K562 (cell line): ENCODE measurements around the gene RPAIN. TPM values are rescaled to one million over a fixed set of nuclear protein-coding genes. Genes with fewer than 3 reads are reported as not detected.

Experiments used
- ATAC-seq: fragments of 200-7000 bp; cut with Tn5 transposase; 3 replicates; pipeline ENCODE4 v1.9.1; 2020; ENCODE audit warnings: moderate library complexity
- BruUV-seq: library from RNA; stranded (reverse); fragments of 400-500 nt; replicated peaks from 2 replicates; lab custom pipeline; 2021; lab: Mats Ljungman, UMichigan
- CTCF ChIA-PET: fragments of 300-600 bp; formaldehyde crosslinking; extraction: SDS; loops from one replicate; lab custom pipeline; 2021; ENCODE audit warnings: low intra/inter-chr PET ratio; lab: Yijun Ruan, JAX
- POLR2A ChIA-PET: fragments of 300-600, 350-650 bp; sonication (Branson Sonifier 250); formaldehyde crosslinking; extraction: SDS; loops from one replicate; lab custom pipeline; 2021; ENCODE audit warnings: antibody characterized with exemption, inconsistent platforms; lab: Yijun Ruan, JAX
- DNase-seq, 4 experiments: peaks; one replicate each; pipeline versions ENCODE4 v3.0.0 to v3.0.0-alpha.2; 2011 to 2018; ENCODE audit warnings: low spot score in 3 of 4, mixed read lengths in 3 of 4; ENCODE audit errors: extremely low read depth in 1 of 4
- FAIRE-seq: peaks from 2 replicates; lab custom pipeline; 2011; peaks lifted over from hg19 to GRCh38; lab: Jason Lieb, UNC
- H2AFZ ChIP-seq: 2 replicates; pipeline ENCODE4 v1.6.0; 2011; ENCODE audit warnings: low read depth, low read length, control low read depth, inconsistent platforms
- H3K27ac ChIP-seq: fragments of 200-600 bp; 3 replicates; pipeline ENCODE4 v1.8.0; 2011; ENCODE audit warnings: low read depth, mild to moderate bottlenecking, control low read depth, inconsistent platforms, low read length, moderate library complexity, mixed read lengths; ENCODE audit errors: extremely low read depth
- H3K27me3 ChIP-seq, 2 experiments: fragments of 300-600 bp in 1 of 2; 2 replicates in 1 of 2; 3 replicates in 1 of 2; pipeline versions ENCODE4 v1.6.0 to v1.8.0; 2011; ENCODE audit warnings: inconsistent platforms in 2 of 2, low read length in 2 of 2, mild to moderate bottlenecking in 1 of 2, mixed read lengths in 1 of 2, moderate library complexity in 1 of 2; ENCODE audit not compliant: control insufficient read depth in 2 of 2, insufficient read depth in 2 of 2
- H3K36me3 ChIP-seq: fragments of 300-600 bp; 3 replicates; pipeline ENCODE4 v1.8.0; 2011; ENCODE audit warnings: mild to moderate bottlenecking, low read length, inconsistent platforms; ENCODE audit not compliant: control insufficient read depth, insufficient read depth
- H3K4me1 ChIP-seq, 2 experiments: fragments of 200-600 bp in 1 of 2; replicated peaks in 1 of 2; 2 replicates in 1 of 2; 3 replicates in 1 of 2; pipeline versions ENCODE4 v1.5.1 to v1.8.0; 2011; ENCODE audit warnings: inconsistent platforms in 2 of 2, low read length in 2 of 2, mild to moderate bottlenecking in 1 of 2, mixed read lengths in 1 of 2, moderate library complexity in 1 of 2; ENCODE audit not compliant: control insufficient read depth in 2 of 2, insufficient read depth in 2 of 2
- H3K4me2 ChIP-seq: 2 replicates; pipeline ENCODE4 v1.6.1; 2011; ENCODE audit warnings: low read length, control low read depth, inconsistent platforms, mixed read lengths; ENCODE audit not compliant: insufficient read depth
- H3K4me3 ChIP-seq: fragments of 200-600 bp; sonication (generic), shearing (Covaris generic); 2 replicates; pipeline ENCODE4 v1.5.1; 2016; ENCODE audit warnings: control low read depth, inconsistent platforms
- H3K79me2 ChIP-seq: fragments of 200-600 bp; 3 replicates; pipeline ENCODE4 v1.8.0; 2011; ENCODE audit warnings: low read length, inconsistent platforms; ENCODE audit not compliant: control insufficient read depth, insufficient read depth
- H3K9ac ChIP-seq, 2 experiments: 2 replicates each; pipeline versions ENCODE4 v1.6.0 to v1.6.1; 2011; ENCODE audit warnings: low read depth in 2 of 2, low read length in 2 of 2, control low read depth in 1 of 2, inconsistent platforms in 1 of 2, mild to moderate bottlenecking in 1 of 2, mixed read lengths in 1 of 2; ENCODE audit not compliant: insufficient read depth in 1 of 2
- H3K9me1 ChIP-seq: one replicate; pipeline ENCODE4 v1.6.0; 2011; ENCODE audit warnings: inconsistent platforms, mild to moderate bottlenecking, low read length, moderate library complexity; ENCODE audit not compliant: control insufficient read depth, insufficient read depth
- H3K9me3 ChIP-seq: replicated peaks from 2 replicates; pipeline ENCODE4 v1.5.1; 2011; ENCODE audit warnings: low read depth, low read length, inconsistent platforms; ENCODE audit not compliant: control insufficient read depth, insufficient read depth
- H4K20me1 ChIP-seq: replicated peaks from 2 replicates; pipeline ENCODE4 v1.6.1; 2011; ENCODE audit warnings: low read length, inconsistent platforms, mixed read lengths; ENCODE audit not compliant: control insufficient read depth, insufficient read depth
- HNRNPH1 ChIP-seq: fragments of 200-400 bp; formaldehyde crosslinking; optimal IDR thresholded peaks from 2 replicates; pipeline ENCODE3; 2017; ENCODE audit warnings: low read depth, mild to moderate bottlenecking, low read length, moderate library complexity
- MAFK ChIP-seq: IDR thresholded peaks from 2 replicates; pipeline ENCODE4 v1.6.1; 2011; ENCODE audit warnings: low read length, improper control_type of control experiment
- OTX1 ChIP-seq: fragments of 450-650 bp; formaldehyde crosslinking; IDR thresholded peaks from 2 replicates; pipeline ENCODE4 v1.4.0; 2022; ENCODE audit warnings: mild to moderate bottlenecking
- PHB2 ChIP-seq: fragments of 450-650 bp; IDR thresholded peaks from 2 replicates; pipeline ENCODE4 v1.6.1; 2017; ENCODE audit warnings: low read depth
- RBM15 ChIP-seq: fragments of 200-400 bp; formaldehyde crosslinking; IDR thresholded peaks from 2 replicates; pipeline ENCODE4 v1.6.1; 2018; ENCODE audit warnings: mild to moderate bottlenecking, low read length, moderate library complexity; ENCODE audit not compliant: insufficient read depth
- TEAD2 ChIP-seq: fragments of 450-650 bp; IDR thresholded peaks from 2 replicates; pipeline ENCODE4 v1.6.1; 2016; ENCODE audit warnings: missing genetic modification characterization, control low read depth, missing compliant biosample characterization
- TSC22D4 ChIP-seq: fragments of 450-650 bp; IDR thresholded peaks from 2 replicates; pipeline ENCODE4 v1.6.1; 2016; ENCODE audit warnings: missing genetic modification characterization, missing biosample characterization, control low read depth
- ZFP30 ChIP-seq: fragments of 250-450 bp; sonication (Bioruptor Pico); IDR thresholded peaks from 2 replicates; pipeline ENCODE4 v1.8.0; 2022; ENCODE audit warnings: moderate library complexity, mild to moderate bottlenecking, inconsistent platforms, borderline replicate concordance
- ZNF134 ChIP-seq: fragments of 250-450 bp; sonication (Bioruptor Pico); conservative IDR thresholded peaks from 2 replicates; pipeline ENCODE4 v1.4.0; 2020
- ZNF197 ChIP-seq: fragments of 200-800 bp; sonication (Bioruptor generic); IDR thresholded peaks from 2 replicates; pipeline ENCODE4 v1.6.1; 2016; ENCODE audit warnings: low read depth, missing genetic modification characterization, missing compliant biosample characterization
- ZNF398 ChIP-seq: fragments of 250-450 bp; sonication (Bioruptor Pico); IDR thresholded peaks from 2 replicates; pipeline ENCODE4 v1.8.0; 2021; ENCODE audit warnings: moderate library complexity, mild to moderate bottlenecking, inconsistent platforms
- ZNF584 ChIP-seq: fragments of 200-800 bp; sonication (Bioruptor generic); IDR thresholded peaks from 2 replicates; pipeline ENCODE4 v1.6.1; 2016; ENCODE audit warnings: low read depth, mild to moderate bottlenecking, missing genetic modification characterization, missing compliant biosample characterization
- WGBS: fragments of 100-300 bp; shearing (Covaris generic); methylation state at CpG from one replicate; pipeline ENCODE4 v1.1.6; 2016; ENCODE audit warnings: low coverage, mixed read lengths; ENCODE audit not compliant: insufficient coverage; ENCODE audit errors: missing lambda C conversion rate; 5-methylcytosine and 5-hydroxymethylcytosine counted together
- in situ Hi-C: fragments of 300-500 bp; cut with MboI; formaldehyde crosslinking; loops from 4 replicates; pipeline ENCODE4 v1.15.0; 2018; ENCODE audit warnings: inconsistent platforms, mixed read lengths
- intact Hi-C: fragments of 100-400 bp; cut with micrococcal nuclease; formaldehyde crosslinking; loops from 2 replicates; pipeline ENCODE4 v1.14.2; 2022
- polyA plus RNA-seq, 8 experiments: library from polyadenylated mRNA; depleted of rRNA in 4 of 8; stranded (reverse) in 5 of 8; unstranded in 3 of 8; fragments of >200 nt; fragmentation: Nextera tagmentation in 2 of 8; fragmentation: Illumina TruSeq in 1 of 8; extraction: Ambion mirVana in 2 of 8; extraction: Trizol in 1 of 8; gene quantifications; 2 replicates each; pipeline versions ENCODE4 v1.2.1 to v1.2.3, GENCODE V29; 2011 to 2014; ENCODE audit warnings: inconsistent platforms in 1 of 8, missing spikeins in 1 of 8
- total RNA-seq, 7 experiments: library from RNA; depleted of rRNA in 6 of 7; stranded (reverse); fragments of >200 nt in 6 of 7; fragmentation: Illumina TruSeq in 2 of 7; extraction: Trizol in 2 of 7; gene quantifications; 2 replicates each; pipeline versions ENCODE4 v1.2.1 to v1.2.3, GENCODE V29; 2011 to 2021; ENCODE audit warnings: low replicate concordance in 1 of 7

Gene RPAIN
- total and polyA plus RNA-seq, 9 of the 15 experiments (the other 6 are each of a cell fraction or from before 2014, with no cell fraction given), result 27.3 to 63.7 (median 38.5) TPM

DNA sequence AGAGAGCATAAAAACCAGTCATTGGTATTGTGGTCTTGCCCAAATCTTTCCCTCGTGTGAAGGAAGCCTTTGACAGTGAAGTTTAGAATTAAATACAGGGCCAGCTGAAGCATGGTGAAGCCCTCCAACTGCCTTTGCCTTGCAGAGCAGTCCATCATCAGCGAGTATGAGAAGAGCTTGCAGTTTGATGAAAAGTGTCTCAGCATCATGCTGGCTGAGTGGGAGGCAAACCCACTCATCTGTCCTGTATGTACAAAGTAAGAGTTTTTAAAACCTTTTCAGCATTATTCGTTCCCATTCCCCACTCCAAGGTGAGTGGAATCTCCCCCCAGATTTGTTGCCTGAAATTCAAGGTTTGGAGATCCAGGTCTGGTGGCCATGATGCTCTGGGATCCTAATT is 5.8 kb downstream of the RPAIN start:
- H3K79me2 ChIP-seq, result peaks cover 22% of the 10 kb centered on the region
- H3K27ac ChIP-seq, result no peak overlapping the region
- no peak overlapping the region for H3K4me2 ChIP-seq
- peaks cover 3 to 4% of the 10 kb centered on the region in 2 experiments; a peak in 2 of 5 replicates for H3K4me1 ChIP-seq
- ChIA-PET CTCF (no interaction called here), POLR2A (interaction anchor here (2.1 kb wide), 1 partner anchor 16 kb away, joined by 5 read pairs; no protein-coding TSS in a partner anchor)
- TF ChIP-seq ZNF134, result no peak
- TF ChIP-seq ZFP30 (CRISPR knock-in tag), result no peak
- no peak for TF ChIP-seq HNRNPH1
- TF ChIP-seq MAFK, result no peak
- no peak for TF ChIP-seq TSC22D4 (tag)
- H4K20me1 ChIP-seq, result no peaks in the 10 kb centered on the region
- H3K9me1 ChIP-seq, result no peaks in the 10 kb centered on the region
- no peaks in the 10 kb centered on the region for H3K27me3 ChIP-seq
- WGBS, result 87% methylated on average over 3 of the region's 3 CpGs
- H3K9ac ChIP-seq, result no peak overlapping the region
- in situ Hi-C loops (no loop called here), intact Hi-C loops (no loop called here)
- BruUV-seq, result no TSS peak
- no peak for ATAC-seq
- no peak overlapping the region for H2AFZ ChIP-seq
- no peaks in the 10 kb centered on the region for H3K9me3 ChIP-seq
- FAIRE-seq, result no peak
- no peak overlapping the region for H3K4me3 ChIP-seq
- H3K36me3 ChIP-seq, result peaks cover 79% of the 10 kb centered on the region
- no peak for DNase-seq

DNA sequence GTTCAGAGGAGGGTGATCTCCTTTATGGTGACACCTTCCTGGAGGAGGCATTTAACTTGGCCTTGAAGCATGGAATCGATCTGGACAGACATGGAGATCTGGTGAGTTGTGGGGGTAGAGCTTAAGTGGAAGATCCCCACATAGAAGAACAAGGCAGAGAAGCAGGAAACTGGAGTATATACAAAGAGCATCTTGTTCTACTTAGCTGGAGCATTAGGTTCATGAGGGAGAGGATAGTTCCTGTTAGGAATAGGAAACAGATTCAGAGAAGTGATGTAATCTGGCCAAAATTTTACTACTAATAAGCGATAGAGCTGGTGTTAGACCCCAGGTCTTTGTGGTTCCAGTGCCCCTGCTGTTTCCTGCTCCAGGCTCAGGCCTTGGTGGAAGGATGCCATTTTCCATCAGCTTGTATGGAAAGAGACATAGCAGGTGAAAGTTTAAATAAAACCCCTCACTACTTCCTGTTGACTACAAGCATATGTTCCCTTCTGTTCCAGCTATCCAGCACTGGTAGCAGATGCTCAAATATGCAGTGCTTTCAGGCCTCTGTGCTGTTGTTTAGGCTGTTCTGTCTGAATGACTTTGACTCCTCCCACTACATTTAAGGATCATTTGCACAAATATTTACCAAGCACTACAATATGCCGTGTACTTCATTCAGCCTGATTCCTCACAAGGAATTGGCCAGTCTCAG is 9.4 kb downstream of the RPAIN start:
- no peak overlapping the region for H2AFZ ChIP-seq
- no peaks in the 10 kb centered on the region for H3K4me1 ChIP-seq
- POLR2A ChIA-PET, result interaction anchor here (0.7 to 4.1 kb wide), 5 partner anchors 8 to 719 kb away, joined by 3 to 13 read pairs (median 7); partner anchors contain the start of genes NUP88 and RPAIN
- no peaks in the 10 kb centered on the region for H3K27me3 ChIP-seq
- no peak for FAIRE-seq
- no peaks in the 10 kb centered on the region for H4K20me1 ChIP-seq
- TF ChIP-seq ZNF398 (CRISPR knock-in tag) (no peak), ZNF584 (CRISPR knock-in tag) (no peak), OTX1 (no peak), RBM15 (no peak), TEAD2 (tag) (no peak), ZNF197 (CRISPR knock-in tag) (no peak), PHB2 (no peak)
- TF ChIP-seq, all 486 proteins: peak for 0
- Histone ChIP-seq H3K4me3 (no peak overlapping the region), H3K4me2 (no peak overlapping the region), H3K27ac (no peak overlapping the region), H3K36me3 (peaks cover 82% of the 10 kb centered on the region; the same call in 2 of the 3 replicates), H3K79me2 (peaks cover 6% of the 10 kb centered on the region; the same call in 1 of the 3 replicates), H3K9ac (no peak overlapping the region), H3K9me1 (no peaks in the 10 kb centered on the region), H3K9me3 (no peaks in the 10 kb centered on the region)
- in situ Hi-C loops, result no loop called here
- no TSS peak for BruUV-seq
- intact Hi-C loops, result no loop called here
- WGBS, result 87% methylated on average over 3 of the region's 3 CpGs
- CTCF ChIA-PET, result no interaction called here
- ATAC-seq (no peak), DNase-seq (no peak)
